GM04504 (cell line): Measurements from ENCODE around the gene MCAT.

Experiments
- DNase-seq: peaks from one replicate; pipeline ENCODE4 v3.0.0-alpha.2; 2012; ENCODE audit warnings: low read depth

Gene MCAT

DNA sequence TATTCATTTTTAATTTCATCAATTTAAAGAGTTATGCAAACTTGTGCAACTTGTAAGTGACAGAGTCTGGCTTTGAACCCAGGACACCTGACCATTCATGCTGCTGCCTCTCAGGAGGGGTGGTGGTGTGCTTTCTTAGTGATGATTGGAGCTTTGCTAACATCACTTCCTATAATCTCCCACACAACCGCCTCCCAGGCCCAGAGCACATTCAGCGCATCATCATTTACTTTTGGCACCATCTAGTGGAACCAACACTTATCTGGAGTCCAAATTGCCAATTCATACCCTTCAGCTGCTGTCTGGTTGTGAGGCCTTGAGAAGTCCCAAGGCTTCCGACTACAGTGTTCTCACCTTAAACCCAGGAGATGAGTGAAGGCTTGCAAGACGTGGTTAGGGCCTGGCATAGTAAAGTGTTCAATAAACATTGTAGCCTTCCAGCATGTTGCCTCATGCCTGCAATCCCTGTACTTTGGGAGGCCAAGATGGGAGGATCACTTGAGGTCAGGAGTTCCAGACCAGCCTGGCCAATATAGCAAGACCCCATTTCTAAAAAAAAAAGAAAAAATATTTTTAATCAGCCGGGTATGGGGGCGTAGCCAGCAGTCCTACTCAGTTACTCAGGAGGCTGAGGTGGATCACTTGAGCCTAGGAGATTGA is 52.9 kb downstream of the MCAT start:
- DNase-seq = peak; percentile 80

GRCh38 chr22:43088984-43089717 is 54.0 kb downstream of the MCAT start, which contains the start of gene TTLL1:
Gene TTLL1 (minus strand): TSS chr22:43089391. CDS start chr22:43075586, 13,805 bp downstream.
- peak; percentile 63 for DNase-seq

- no peak for DNase-seq
Observed at GRCh38 chr22:43088627-43088983, 54.6 kb downstream of the MCAT start.

DNA sequence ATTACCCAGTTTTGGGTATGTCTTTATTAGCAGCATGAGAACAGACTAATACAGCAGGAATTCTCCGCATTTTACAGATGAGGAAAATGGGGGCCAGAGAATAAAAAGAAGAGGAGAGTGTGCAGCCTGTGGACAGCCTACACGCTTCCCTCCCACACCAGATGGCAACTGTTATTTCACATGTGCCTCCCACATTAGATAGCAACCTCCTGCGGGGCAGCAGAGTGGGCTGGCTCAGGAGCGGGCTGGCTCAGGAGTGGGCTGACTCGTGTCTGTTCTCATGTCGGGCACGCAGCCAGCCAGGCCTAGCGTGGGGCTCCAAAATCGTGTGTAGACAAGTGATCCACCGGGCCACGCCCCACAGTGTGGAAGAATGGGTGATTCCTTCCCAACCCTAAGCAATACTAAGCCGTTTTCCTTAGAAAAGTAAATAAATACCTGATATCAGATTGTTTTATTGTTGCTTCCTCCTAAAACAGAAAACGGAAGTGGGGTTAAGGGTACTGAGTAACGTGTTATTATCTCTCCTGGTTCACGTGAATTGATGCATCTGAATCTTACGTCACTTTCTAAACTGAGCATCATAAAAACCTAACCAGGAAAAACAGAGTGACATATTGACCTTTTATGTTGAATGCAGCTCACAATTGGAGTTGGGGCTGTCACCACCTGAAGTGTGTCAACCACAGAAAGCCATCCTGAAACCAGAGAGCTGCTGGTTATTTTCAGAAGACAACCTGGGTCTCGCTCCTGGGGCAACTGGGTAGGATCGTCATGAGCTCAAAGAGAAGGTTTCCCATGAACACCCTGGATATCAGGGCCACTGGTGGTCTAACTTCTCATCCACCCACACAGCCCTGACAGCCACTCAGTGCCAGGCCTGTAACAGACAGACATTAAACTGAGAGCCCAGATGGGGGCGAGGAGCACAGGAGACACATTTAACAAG is 57.3 kb downstream of the MCAT start:
- DNase-seq = no peak
